Stomach (tissue), 4 donors: ENCODE measurements around the gene AKAP6.

Experiments used
- EP300 ChIP-seq: sonication (generic); formaldehyde crosslinking; IDR thresholded peaks from one replicate; pipeline ENCODE4 v1.6.1; 2017; ENCODE audit warnings: antibody characterized with exemption
- POLR2A ChIP-seq, 4 donors: fragments of 450-650 bp; IDR thresholded peaks; one replicate each; pipeline ENCODE4 v1.6.1; 2016; ENCODE audit warnings: antibody characterized with exemption in 4 of 4, control low read depth in 2 of 4, mild to moderate bottlenecking in 1 of 4, moderate library complexity in 1 of 4
- POLR2AphosphoS5 ChIP-seq, 3 donors: sonication (generic); formaldehyde crosslinking; IDR thresholded peaks; one replicate each; pipeline ENCODE4 v1.6.1; 2016; ENCODE audit warnings: antibody characterized with exemption in 3 of 3
- TF ChIP-seq, protein P1 (sequence below), 7 experiments: fragments of 450-650 bp in 4 of 7; fragments of 200-600 bp in 3 of 7; sonication (generic) in 3 of 7; IDR thresholded peaks; one replicate each; pipeline ENCODE4 v1.5.1; 2016 to 2019; ENCODE audit warnings: antibody characterized with exemption in 7 of 7, control low read depth in 2 of 7, mild to moderate bottlenecking in 1 of 7

DNA sequence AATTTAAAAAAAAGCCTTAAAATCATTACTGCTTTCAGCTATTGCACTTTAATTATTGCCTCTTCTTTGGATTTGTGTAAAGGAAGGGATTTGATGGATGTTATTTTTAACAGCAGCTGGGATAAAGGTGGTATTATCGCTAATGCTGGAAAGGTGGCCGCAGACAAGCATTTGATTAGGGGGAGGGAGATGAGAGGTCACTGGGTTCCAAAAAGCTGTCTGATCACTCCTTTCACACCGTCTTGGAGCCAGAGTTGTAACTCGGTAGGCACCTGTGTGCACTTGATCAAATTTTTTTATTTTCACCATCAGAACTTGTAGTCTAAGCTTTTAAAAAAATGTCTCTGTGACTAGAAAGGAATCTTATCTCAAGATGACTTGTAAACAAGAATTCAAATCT lies 99.8 kb downstream of the AKAP6 start:
- TF ChIP-seq, protein P1, sequence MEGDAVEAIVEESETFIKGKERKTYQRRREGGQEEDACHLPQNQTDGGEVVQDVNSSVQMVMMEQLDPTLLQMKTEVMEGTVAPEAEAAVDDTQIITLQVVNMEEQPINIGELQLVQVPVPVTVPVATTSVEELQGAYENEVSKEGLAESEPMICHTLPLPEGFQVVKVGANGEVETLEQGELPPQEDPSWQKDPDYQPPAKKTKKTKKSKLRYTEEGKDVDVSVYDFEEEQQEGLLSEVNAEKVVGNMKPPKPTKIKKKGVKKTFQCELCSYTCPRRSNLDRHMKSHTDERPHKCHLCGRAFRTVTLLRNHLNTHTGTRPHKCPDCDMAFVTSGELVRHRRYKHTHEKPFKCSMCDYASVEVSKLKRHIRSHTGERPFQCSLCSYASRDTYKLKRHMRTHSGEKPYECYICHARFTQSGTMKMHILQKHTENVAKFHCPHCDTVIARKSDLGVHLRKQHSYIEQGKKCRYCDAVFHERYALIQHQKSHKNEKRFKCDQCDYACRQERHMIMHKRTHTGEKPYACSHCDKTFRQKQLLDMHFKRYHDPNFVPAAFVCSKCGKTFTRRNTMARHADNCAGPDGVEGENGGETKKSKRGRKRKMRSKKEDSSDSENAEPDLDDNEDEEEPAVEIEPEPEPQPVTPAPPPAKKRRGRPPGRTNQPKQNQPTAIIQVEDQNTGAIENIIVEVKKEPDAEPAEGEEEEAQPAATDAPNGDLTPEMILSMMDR (IDR thresholded peaks at IDR 0.05) = no peak
- TF ChIP-seq POLR2AphosphoS5 (IDR thresholded peaks at IDR 0.05) (no peak), EP300 (no peak), POLR2A (IDR thresholded peaks at IDR 0.05) (no peak)
